ENCODE measurements around the gene GSTO2. TPM values are rescaled to one million over a fixed set of nuclear protein-coding genes. Genes with fewer than 3 reads are reported as not detected.

GSTO2 gene
- total and polyA plus RNA-seq, 2 of the 4 experiments (the other 2 are of a cell fraction): 1.4 to 2.3 TPM

- ChIA-PET POLR2A (ENCODE audit: unreplicated experiment) (no interaction called here), CTCF (interaction anchor here (1.3 to 1.5 kb wide), 3 partner anchors 12 to 26 kb away, joined by 5 to 9 read pairs (median 5); no protein-coding TSS in a partner anchor)
- Histone ChIP-seq H2BK15ac (ENCODE audit: low read depth, low read length) (no peak overlapping the region), H2BK20ac (ENCODE audit: low read depth, low read length) (peak overlapping the region; percentile 27; the same call in 1 of the 2 replicates), H2AFZ (replicated peaks; ENCODE audit: low read length, poor library complexity) (no peak overlapping the region), H3K18ac (ENCODE audit: low read depth, low read length) (no peak overlapping the region), H4K5ac (ENCODE audit: low read depth, low read length) (no peak overlapping the region), H3K4ac (ENCODE audit: low read depth, low read length) (peak overlapping the region; percentile 42; the same call in 1 of the 2 replicates), H2AK5ac (ENCODE audit: low read depth, low read length) (peak overlapping the region; percentile 56), H2BK5ac (ENCODE audit: low read depth, low read length, poor library complexity, severe bottlenecking) (peak overlapping the region; percentile 51), H3K9me1 (ENCODE audit: insufficient read depth, low read length) (peaks cover 54% of the 10 kb centered on the region), H4K20me1 (ENCODE audit: insufficient read depth, low read length) (peaks cover 96% of the 10 kb centered on the region), H3K14ac (replicated peaks; ENCODE audit: low read depth, low read length) (peak overlapping the region; percentile 61; the same call in 1 of the 2 replicates), H3K4me1 (ENCODE audit: control insufficient read depth, insufficient read depth, low read length) (peaks cover 41% of the 10 kb centered on the region), H3K4me2 (ENCODE audit: low read depth, low read length) (no peak overlapping the region), H3K27ac (ENCODE audit: insufficient read depth, low read length) (no peak overlapping the region; the same call in 1 of the 2 replicates), H3K56ac (ENCODE audit: extremely low read depth, insufficient read depth, low read length) (no peak overlapping the region), H3K27me3 (ENCODE audit: control insufficient read depth, insufficient read depth, low read length) (no peaks in the 10 kb centered on the region), H3K9me3 (ENCODE audit: control insufficient read depth, insufficient read depth, low read length) (no peaks in the 10 kb centered on the region), H4K91ac (ENCODE audit: insufficient read depth, low read depth, low read length) (0 out of 2 replicates have a peak overlapping the region, but pooled peaks have one; percentile 10), H4K8ac (ENCODE audit: low read depth in 2 of 2, low read length in 2 of 2) (peak overlapping the region in 1 of 2 experiments; percentile 19; a peak in 1 of 4 replicates), H2BK120ac (ENCODE audit: low read depth, low read length) (peak overlapping the region; percentile 16; the same call in 1 of the 2 replicates), H3K9ac (ENCODE audit: low read depth, low read length) (no peak overlapping the region), H3K36me3 (ENCODE audit: control insufficient read depth, insufficient read depth, low read length) (peaks cover 31% of the 10 kb centered on the region), H2AK9ac (replicated peaks; ENCODE audit: low read depth, low read length, poor library complexity) (peak overlapping the region; percentile 5), H3K4me3 (ENCODE audit: insufficient read depth, low read depth, low read length) (no peak overlapping the region), H3K23ac (ENCODE audit: low read depth, low read length) (peak overlapping the region; percentile 42; the same call in 1 of the 2 replicates), H3K79me1 (ENCODE audit: low read depth in 1 of 2, low read length in 2 of 2) (peaks cover 19 to 97% of the 10 kb centered on the region in 2 experiments)
- dilution Hi-C loops (cut with HindIII; ENCODE audit: low sequenced_read_pairs, unreplicated experiment) (no loop called here), intact Hi-C loops (cut with micrococcal nuclease) (loop anchor here (2.0 kb wide), 1 partner anchor 13 kb away; no protein-coding TSS in a partner anchor), in situ Hi-C loops (cut with MboI; ENCODE audit: low sequenced_read_pairs) (no loop called here)
- no TSS peak for BruUV-seq (replicated peaks)
- 92% methylated on average over 4 of the region's 7 CpGs; no CpG with 5 or more reads in 1 of the 2 experiments for WGBS, 2 experiments (ENCODE audit: extremely low coverage in 2 of 2, insufficient read length in 1 of 2)
- ATAC-seq (ENCODE audit: low read depth): no peak
- no peak for DNase-seq
- TF ChIP-seq CHD1 (IDR thresholded peaks at IDR 0.05; ENCODE audit: low read depth, low read length) (no peak), MXI1 (IDR thresholded peaks at IDR 0.05; ENCODE audit: borderline replicate concordance, low read depth, low read length) (no peak), RFX5 (IDR thresholded peaks at IDR 0.05; ENCODE audit: low read depth, low read length) (no peak), NFE2L2 (IDR thresholded peaks at IDR 0.05; ENCODE audit: low read depth, low read length) (no peak), SMC3 (IDR thresholded peaks at IDR 0.05; ENCODE audit: low read depth, low read length) (no peak), BHLHE40 (IDR thresholded peaks at IDR 0.05; ENCODE audit: low read depth, low read length) (no peak), USF2 (IDR thresholded peaks at IDR 0.05; ENCODE audit: low read depth, low read length) (no peak; the same call in 1 of the 2 replicates), MAZ (IDR thresholded peaks at IDR 0.05; ENCODE audit: borderline replicate concordance, low read depth, low read length) (no peak), RAD21 (IDR thresholded peaks at IDR 0.05; ENCODE audit: low read length) (no peak), MAFK (IDR thresholded peaks at IDR 0.05; ENCODE audit: low read depth, low read length) (no peak), RCOR1 (IDR thresholded peaks at IDR 0.05; ENCODE audit: insufficient replicate concordance, low read length) (no peak), CTCF (conservative IDR thresholded peaks at IDR 0.05; ENCODE audit: low read depth, low read length) (no peak), CEBPB (IDR thresholded peaks at IDR 0.05; ENCODE audit: low read depth, low read length) (no peak)
- TF ChIP-seq, protein P1, sequence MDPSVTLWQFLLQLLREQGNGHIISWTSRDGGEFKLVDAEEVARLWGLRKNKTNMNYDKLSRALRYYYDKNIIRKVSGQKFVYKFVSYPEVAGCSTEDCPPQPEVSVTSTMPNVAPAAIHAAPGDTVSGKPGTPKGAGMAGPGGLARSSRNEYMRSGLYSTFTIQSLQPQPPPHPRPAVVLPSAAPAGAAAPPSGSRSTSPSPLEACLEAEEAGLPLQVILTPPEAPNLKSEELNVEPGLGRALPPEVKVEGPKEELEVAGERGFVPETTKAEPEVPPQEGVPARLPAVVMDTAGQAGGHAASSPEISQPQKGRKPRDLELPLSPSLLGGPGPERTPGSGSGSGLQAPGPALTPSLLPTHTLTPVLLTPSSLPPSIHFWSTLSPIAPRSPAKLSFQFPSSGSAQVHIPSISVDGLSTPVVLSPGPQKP (IDR thresholded peaks at IDR 0.05; ENCODE audit: borderline replicate concordance, low read depth, low read length): no peak
Measured at GRCh38 chr10:104317726-104318299, 48.8 kb downstream of the GSTO2 start.

Measured in IMR-90 (cell line).